ENCODE measurements around the gene ABI1.

DNA sequence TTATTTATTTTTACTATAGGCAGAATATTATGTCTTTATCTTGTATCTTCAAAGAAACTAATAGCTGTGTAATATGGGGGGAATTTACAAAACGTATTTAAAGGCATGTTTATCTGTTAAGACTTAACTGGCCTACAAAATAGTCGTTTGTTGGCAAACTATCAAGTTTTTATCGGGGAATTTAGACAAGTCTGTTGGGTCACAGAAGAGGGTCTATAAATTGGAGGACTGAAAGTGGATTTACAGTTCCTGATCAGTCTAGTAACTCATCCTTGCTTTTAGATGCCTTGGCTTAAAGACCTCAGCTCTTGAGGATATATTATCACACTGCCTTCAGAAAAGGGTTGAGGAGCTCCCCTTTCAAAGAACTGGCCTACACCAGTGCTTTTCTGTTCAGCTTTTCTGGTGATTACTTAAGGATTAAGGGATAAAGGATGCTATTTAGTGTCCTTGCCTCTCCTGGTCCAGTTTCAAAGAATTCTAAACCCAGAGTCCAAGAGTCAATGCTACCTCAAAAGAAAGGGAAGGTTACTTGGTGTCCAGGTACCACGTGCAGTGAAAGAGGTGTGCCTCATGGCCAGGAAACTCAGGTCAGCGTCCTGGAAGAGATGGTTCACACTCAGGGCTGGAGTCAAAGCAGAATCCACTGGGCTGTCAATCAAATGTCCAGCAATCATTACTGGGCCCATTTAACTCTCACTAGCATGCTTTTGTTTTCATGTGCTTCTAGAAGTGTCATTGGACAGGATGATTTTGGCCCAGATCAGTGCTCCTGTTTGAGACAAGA, 42.9 kb upstream of the ABI1 start:
- TF ChIP-seq, protein P1, sequence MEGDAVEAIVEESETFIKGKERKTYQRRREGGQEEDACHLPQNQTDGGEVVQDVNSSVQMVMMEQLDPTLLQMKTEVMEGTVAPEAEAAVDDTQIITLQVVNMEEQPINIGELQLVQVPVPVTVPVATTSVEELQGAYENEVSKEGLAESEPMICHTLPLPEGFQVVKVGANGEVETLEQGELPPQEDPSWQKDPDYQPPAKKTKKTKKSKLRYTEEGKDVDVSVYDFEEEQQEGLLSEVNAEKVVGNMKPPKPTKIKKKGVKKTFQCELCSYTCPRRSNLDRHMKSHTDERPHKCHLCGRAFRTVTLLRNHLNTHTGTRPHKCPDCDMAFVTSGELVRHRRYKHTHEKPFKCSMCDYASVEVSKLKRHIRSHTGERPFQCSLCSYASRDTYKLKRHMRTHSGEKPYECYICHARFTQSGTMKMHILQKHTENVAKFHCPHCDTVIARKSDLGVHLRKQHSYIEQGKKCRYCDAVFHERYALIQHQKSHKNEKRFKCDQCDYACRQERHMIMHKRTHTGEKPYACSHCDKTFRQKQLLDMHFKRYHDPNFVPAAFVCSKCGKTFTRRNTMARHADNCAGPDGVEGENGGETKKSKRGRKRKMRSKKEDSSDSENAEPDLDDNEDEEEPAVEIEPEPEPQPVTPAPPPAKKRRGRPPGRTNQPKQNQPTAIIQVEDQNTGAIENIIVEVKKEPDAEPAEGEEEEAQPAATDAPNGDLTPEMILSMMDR (IDR thresholded peaks at IDR 0.05; ENCODE audit: low read length), result no peak
- TF ChIP-seq EZH2phosphoT487 (IDR thresholded peaks at IDR 0.05; ENCODE audit: low read length), result no peak
